ENCODE data around the gene ABTB2. TPM values are rescaled to one million over a fixed set of nuclear protein-coding genes. Genes with fewer than 3 reads are reported as not detected.

The ABTB2 gene
- total RNA-seq, 2 experiments from 2014 or later = 0.91 to 0.97 TPM

- Mint-ChIP-seq H3K27me3 (no peaks in the 10 kb centered on the region), H3K27ac (no peak overlapping the region), H3K4me3 (no peak overlapping the region), H3K9me3 (no peaks in the 10 kb centered on the region), H3K4me1 (peaks cover 35% of the 10 kb centered on the region), H3K36me3 (no peaks in the 10 kb centered on the region)
- ATAC-seq (ENCODE audit: low read depth) = no peak
- POLR2A ChIA-PET = no interaction called here
- no peak for DNase-seq
Measured at GRCh38 chr11:34201129-34201528, 156.7 kb downstream of the ABTB2 start.

DNA sequence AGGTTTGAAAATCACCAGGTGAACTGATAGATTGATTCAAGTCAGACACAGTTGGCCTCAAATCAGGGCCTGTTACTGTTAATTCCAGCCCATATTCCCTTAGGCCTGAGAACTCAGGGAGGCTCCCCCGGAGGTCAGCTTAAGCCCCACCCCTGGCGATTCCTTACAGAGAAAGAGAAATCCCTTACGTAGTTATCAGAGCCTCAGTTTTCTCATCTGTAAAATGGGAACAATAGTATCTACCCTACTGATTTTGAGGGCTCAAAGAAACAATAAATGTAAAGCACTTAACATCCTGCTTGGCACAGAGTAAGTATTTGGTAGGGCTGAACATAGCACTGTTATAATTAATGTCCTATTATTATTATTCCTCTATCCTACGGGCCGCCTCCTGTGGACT lies 158.3 kb downstream of the ABTB2 start:
- ATAC-seq (ENCODE audit: low read depth) = no peak
- POLR2A ChIA-PET = no interaction called here
- Mint-ChIP-seq H3K4me1 (peaks cover 35% of the 10 kb centered on the region), H3K9me3 (no peaks in the 10 kb centered on the region), H3K36me3 (no peaks in the 10 kb centered on the region), H3K27me3 (no peaks in the 10 kb centered on the region), H3K27ac (no peak overlapping the region), H3K4me3 (no peak overlapping the region)
- no peak for DNase-seq

DNA sequence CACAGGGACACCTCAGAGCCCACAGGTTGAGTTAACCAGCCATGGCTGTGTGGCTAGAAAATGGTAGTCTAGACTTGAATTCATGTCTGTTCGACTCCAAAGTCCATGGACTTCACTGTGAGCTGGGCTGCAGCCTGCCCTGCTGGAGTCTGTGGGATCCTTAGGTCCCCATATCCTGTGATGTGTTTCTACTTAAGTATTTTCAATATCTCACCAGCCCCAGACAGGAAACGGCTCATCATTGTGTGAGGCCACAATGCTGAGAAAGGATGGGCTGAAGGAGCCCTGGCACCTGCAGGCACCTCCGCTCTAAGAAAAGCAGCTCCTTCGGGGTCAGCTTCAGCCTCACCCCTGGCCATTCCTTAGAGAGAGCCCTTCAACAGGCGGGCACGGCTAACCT lies 159.3 kb downstream of the ABTB2 start:
- POLR2A ChIA-PET = no interaction called here
- ATAC-seq (ENCODE audit: low read depth) = peak; percentile 80
- Mint-ChIP-seq H3K27me3 (no peaks in the 10 kb centered on the region), H3K27ac (no peak overlapping the region), H3K36me3 (no peaks in the 10 kb centered on the region), H3K4me1 (peaks cover 34% of the 10 kb centered on the region), H3K4me3 (peak overlapping the region; percentile 30), H3K9me3 (no peaks in the 10 kb centered on the region)
- no peak for DNase-seq

- ATAC-seq (ENCODE audit: low read depth) (no peak), DNase-seq (no peak)
- POLR2A ChIA-PET = no interaction called here
- Mint-ChIP-seq H3K27ac (no peak overlapping the region), H3K4me1 (peaks cover 32% of the 10 kb centered on the region), H3K9me3 (no peaks in the 10 kb centered on the region), H3K36me3 (no peaks in the 10 kb centered on the region), H3K27me3 (no peaks in the 10 kb centered on the region), H3K4me3 (no peak overlapping the region)
Measured at GRCh38 chr11:34197256-34197655, 160.6 kb downstream of the ABTB2 start.

DNA sequence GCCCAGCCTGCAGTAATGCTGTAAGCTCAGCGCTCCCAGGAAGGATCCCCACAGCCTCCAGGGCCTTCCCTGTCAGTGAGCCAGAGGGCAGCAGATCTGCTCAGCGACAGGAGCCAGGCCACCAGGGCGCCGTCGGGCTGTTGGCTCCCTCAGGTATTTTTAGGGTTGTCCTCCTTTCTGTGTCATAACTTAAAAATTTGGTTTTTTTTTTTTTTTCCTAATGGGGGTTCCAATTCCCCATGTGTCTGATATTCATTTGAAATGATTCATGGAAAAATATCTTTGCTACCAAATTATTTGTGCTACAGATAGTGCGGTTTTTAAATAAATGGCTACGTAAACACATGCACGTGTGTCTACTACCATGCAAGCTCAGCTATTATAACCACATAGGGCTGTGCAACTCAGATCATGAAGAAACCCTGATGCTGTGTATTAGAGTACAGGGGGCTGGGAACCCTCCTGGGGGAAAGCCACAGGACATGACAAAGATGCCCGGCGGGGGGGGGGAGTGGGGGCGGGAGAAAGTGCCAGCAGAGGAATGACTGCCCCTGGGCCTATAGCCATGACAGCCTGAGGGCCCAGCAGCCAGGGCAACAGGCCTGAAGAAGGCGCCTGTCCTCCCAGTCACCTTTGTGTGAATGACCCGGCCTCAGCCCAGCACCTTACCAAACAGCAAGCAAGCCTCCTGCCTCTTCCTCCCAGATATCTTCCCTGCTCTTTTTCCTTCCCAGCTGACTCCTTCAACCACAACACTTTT lies 163.1 kb downstream of the ABTB2 start:
- no peak overlapping the region for H3K4me3 Mint-ChIP-seq
- H3K27me3 Mint-ChIP-seq = no peaks in the 10 kb centered on the region
- no peak for DNase-seq
- peaks cover 30% of the 10 kb centered on the region for H3K4me1 Mint-ChIP-seq
- POLR2A ChIA-PET = interaction anchor here (0.6 kb wide), 1 partner anchor 13 kb away, joined by 5 read pairs; no protein-coding TSS in a partner anchor
- H3K36me3 Mint-ChIP-seq = no peaks in the 10 kb centered on the region
- no peak for ATAC-seq (ENCODE audit: low read depth)
- H3K27ac Mint-ChIP-seq = no peak overlapping the region
- no peaks in the 10 kb centered on the region for H3K9me3 Mint-ChIP-seq

GRCh38 chr11:34192481-34193401 lies 165.1 kb downstream of the ABTB2 start:
- Mint-ChIP-seq H3K36me3 (no peaks in the 10 kb centered on the region), H3K4me1 (peaks cover 18% of the 10 kb centered on the region), H3K4me3 (no peak overlapping the region), H3K27me3 (peaks cover 2% of the 10 kb centered on the region), H3K9me3 (no peaks in the 10 kb centered on the region), H3K27ac (no peak overlapping the region)
- ATAC-seq (ENCODE audit: low read depth) (peak; percentile 21), DNase-seq (no peak)
- POLR2A ChIA-PET = no interaction called here

- no peak for DNase-seq
- Mint-ChIP-seq H3K27me3 (peaks cover 2% of the 10 kb centered on the region), H3K4me3 (no peak overlapping the region), H3K36me3 (no peaks in the 10 kb centered on the region), H3K4me1 (peaks cover 10% of the 10 kb centered on the region), H3K9me3 (no peaks in the 10 kb centered on the region), H3K27ac (no peak overlapping the region)
- no peak for ATAC-seq (ENCODE audit: low read depth)
- POLR2A ChIA-PET = no interaction called here
Measured at GRCh38 chr11:34191578-34191977, 166.2 kb downstream of the ABTB2 start.

DNA sequence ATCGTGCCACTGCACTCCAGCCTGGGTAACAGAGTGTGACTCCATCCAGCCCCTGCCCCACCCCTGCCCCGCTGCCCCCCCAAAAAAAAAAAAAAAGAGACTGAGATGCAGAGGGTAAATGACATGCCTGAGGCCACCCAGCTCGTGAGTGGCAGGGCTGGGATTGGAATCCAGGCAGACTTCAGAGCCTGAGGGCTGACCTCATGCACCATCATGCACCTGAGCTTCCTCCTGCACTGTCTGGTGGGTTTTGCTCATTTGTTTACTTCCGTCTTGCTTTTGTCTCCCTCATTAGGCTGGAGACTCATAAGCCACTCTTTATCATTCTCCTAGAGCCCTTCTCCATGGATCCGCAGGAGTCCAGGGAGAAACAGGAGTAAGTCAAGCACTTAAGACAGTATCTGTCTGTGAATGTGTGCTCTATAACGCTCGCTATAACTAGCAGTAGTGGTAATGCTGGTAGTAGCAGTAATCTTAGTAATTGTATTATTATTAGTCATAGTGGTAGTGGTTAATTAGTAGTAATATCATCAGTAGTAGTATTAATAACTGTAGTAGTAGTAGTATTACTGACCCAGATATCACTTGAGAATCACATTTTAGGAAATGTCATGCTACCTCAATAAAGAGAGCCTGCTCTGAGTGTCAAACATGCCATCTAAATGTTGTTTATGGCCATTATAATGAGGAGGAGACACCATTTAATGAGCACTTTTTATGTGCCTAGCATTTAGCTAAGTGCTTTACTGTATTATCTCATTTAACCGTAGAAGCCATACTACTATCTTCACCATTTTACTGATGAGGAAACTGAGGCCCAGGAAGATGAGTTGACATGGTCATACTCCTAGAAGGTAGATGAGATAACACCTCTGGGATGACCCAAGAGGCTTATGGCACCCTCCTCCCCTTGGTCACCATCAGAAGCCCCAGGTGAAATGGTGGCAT lies 167.3 kb downstream of the ABTB2 start:
- no peak overlapping the region for H3K4me3 Mint-ChIP-seq
- no peaks in the 10 kb centered on the region for H3K36me3 Mint-ChIP-seq
- DNase-seq (no peak), ATAC-seq (ENCODE audit: low read depth) (no peak)
- H3K9me3 Mint-ChIP-seq = no peaks in the 10 kb centered on the region
- H3K27me3 Mint-ChIP-seq = peaks cover 2% of the 10 kb centered on the region
- POLR2A ChIA-PET = no interaction called here
- H3K4me1 Mint-ChIP-seq = peaks cover 10% of the 10 kb centered on the region
- H3K27ac Mint-ChIP-seq = no peak overlapping the region

DNA sequence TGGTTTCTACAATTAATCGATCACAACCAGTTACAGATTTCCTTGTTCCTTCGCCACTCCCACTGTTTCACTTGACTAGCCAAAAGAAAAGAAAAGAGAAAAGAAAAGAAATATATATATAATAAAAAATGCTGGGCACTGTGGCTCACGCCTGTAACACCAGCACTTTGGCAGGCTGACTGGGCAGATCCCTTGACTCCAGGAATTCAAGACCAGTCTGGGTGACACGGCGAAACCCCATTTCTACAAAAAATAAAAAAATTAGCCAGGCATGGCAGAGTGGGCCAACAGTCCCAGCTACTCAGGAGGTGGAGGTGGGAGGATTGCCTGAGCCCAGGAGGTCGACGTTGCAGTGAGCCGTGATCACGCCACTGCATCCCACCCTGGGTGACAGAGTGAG lies 168.6 kb downstream of the ABTB2 start:
- H3K4me3 Mint-ChIP-seq = no peak overlapping the region
- ATAC-seq (ENCODE audit: low read depth) = no peak

GRCh38 chr11:34188181-34188580 lies 169.6 kb downstream of the ABTB2 start:
- Mint-ChIP-seq H3K27me3 (peaks cover 2% of the 10 kb centered on the region), H3K27ac (no peak overlapping the region), H3K36me3 (no peaks in the 10 kb centered on the region), H3K4me3 (no peak overlapping the region), H3K4me1 (peaks cover 11% of the 10 kb centered on the region), H3K9me3 (no peaks in the 10 kb centered on the region)
- ATAC-seq (ENCODE audit: low read depth) (no peak), DNase-seq (no peak)
- POLR2A ChIA-PET = interaction anchor here (0.5 kb wide), 1 partner anchor 287 kb away, joined by 3 read pairs; no protein-coding TSS in a partner anchor

More for the DNA sequence above, 168.6 kb downstream of the ABTB2 start:
- H3K36me3 Mint-ChIP-seq = no peaks in the 10 kb centered on the region
- H3K27ac Mint-ChIP-seq = no peak overlapping the region
- POLR2A ChIA-PET = no interaction called here
- peaks cover 2% of the 10 kb centered on the region for H3K27me3 Mint-ChIP-seq
- no peaks in the 10 kb centered on the region for H3K9me3 Mint-ChIP-seq
- H3K4me1 Mint-ChIP-seq = peaks cover 13% of the 10 kb centered on the region
- DNase-seq = no peak

GRCh38 chr11:34185926-34186841 lies 171.6 kb downstream of the ABTB2 start:
- Mint-ChIP-seq H3K36me3 (no peaks in the 10 kb centered on the region), H3K4me3 (no peak overlapping the region), H3K4me1 (peaks cover 5% of the 10 kb centered on the region), H3K9me3 (no peaks in the 10 kb centered on the region), H3K27ac (no peak overlapping the region), H3K27me3 (peaks cover 2% of the 10 kb centered on the region)
- DNase-seq (no peak), ATAC-seq (ENCODE audit: low read depth) (no peak)
- POLR2A ChIA-PET = no interaction called here

- Mint-ChIP-seq H3K4me3 (no peak overlapping the region), H3K27me3 (peaks cover 2% of the 10 kb centered on the region), H3K27ac (no peak overlapping the region), H3K9me3 (no peaks in the 10 kb centered on the region), H3K36me3 (no peaks in the 10 kb centered on the region), H3K4me1 (peaks cover 6% of the 10 kb centered on the region)
- DNase-seq = no peak
- POLR2A ChIA-PET = no interaction called here
- no peak for ATAC-seq (ENCODE audit: low read depth)
Measured at GRCh38 chr11:34184505-34185015, 173.2 kb downstream of the ABTB2 start.
